Gastrocnemius medialis (tissue), 4 donors: ENCODE data around the gene RAPGEF1.

ENCODE experiments used
- CTCF ChIP-seq, 5 experiments: fragments of 450-650 bp in 3 of 5; fragments of 200-600 bp in 2 of 5; sonication (generic) in 2 of 5; IDR thresholded peaks in 4 of 5; conservative IDR thresholded peaks in 1 of 5; 1 replicate in 4 of 5; 2 replicates in 1 of 5; pipeline ENCODE4 v1.5.1; 2016 to 2019; ENCODE audit warnings: antibody characterized with exemption in 5 of 5, mild to moderate bottlenecking in 3 of 5, moderate library complexity in 3 of 5
- POLR2A ChIP-seq, 2 donors: fragments of 450-650 bp; IDR thresholded peaks; one replicate each; pipeline ENCODE4 v1.6.1; 2017; ENCODE audit warnings: antibody characterized with exemption in 2 of 2, mild to moderate bottlenecking in 2 of 2, moderate library complexity in 2 of 2

DNA sequence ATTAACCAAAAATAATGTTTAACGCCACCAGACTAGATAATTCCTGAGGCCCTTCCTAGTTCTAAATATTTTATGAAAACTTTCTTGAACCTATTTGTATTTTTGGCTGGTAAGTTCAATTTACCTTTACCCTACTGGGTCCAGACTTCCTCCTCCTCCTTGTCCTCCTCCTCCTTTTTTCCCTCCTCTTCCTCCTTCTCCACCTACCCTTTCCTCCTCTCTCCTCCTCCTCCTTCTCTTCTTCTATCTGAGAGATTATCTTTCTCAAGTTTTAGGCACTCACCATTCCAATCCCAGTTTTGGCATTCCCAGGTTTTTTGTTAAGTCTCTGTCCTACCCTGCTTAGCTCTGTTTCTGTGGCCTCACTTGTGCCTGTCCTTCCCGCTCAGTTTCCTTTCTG, 24.7 kb upstream of the RAPGEF1 start:
- TF ChIP-seq CTCF (IDR thresholded peaks at IDR 0.05 in 4 of 5, conservative IDR thresholded peaks at IDR 0.05 in 1 of 5) (no peak), POLR2A (IDR thresholded peaks at IDR 0.05) (no peak)
